NT2/D1 (cell line): Measurements from ENCODE around the gene STAT4.

Source experiments
- DNase-seq: peaks from one replicate; pipeline ENCODE4 v3.0.0-alpha.2; 2011; ENCODE audit warnings: low read depth, low spot score
- H3K27me3 ChIP-seq: 2 replicates; pipeline ENCODE4 v1.6.0; 2011; ENCODE audit warnings: mild to moderate bottlenecking; ENCODE audit not compliant: insufficient read length, insufficient read depth
- H3K36me3 ChIP-seq: 2 replicates; pipeline ENCODE4 v1.6.1; 2011; ENCODE audit warnings: mild to moderate bottlenecking, low read length, mixed read lengths; ENCODE audit not compliant: insufficient read depth, insufficient read length
- H3K4me1 ChIP-seq: 2 replicates; pipeline ENCODE4 v1.5.1; 2011; ENCODE audit not compliant: insufficient read depth, insufficient read length
- H3K4me3 ChIP-seq: 2 replicates; pipeline ENCODE4 v1.5.1; 2011; ENCODE audit warnings: low read depth; ENCODE audit not compliant: insufficient read length
- H3K9ac ChIP-seq: 2 replicates; pipeline ENCODE4 v1.6.0; 2011; ENCODE audit warnings: low read depth; ENCODE audit not compliant: insufficient read length
- H3K9me3 ChIP-seq: 2 replicates; pipeline ENCODE4 v1.5.1; 2011; ENCODE audit warnings: mild to moderate bottlenecking, low read length; ENCODE audit not compliant: insufficient read depth
- SUZ12 ChIP-seq: IDR thresholded peaks from 2 replicates; pipeline ENCODE4 v1.6.1; 2011; ENCODE audit not compliant: insufficient read length, insufficient read depth; ENCODE audit errors: extremely low read depth
- YY1 ChIP-seq: IDR thresholded peaks from 2 replicates; pipeline ENCODE4 v1.6.1; 2011; ENCODE audit not compliant: insufficient read length, insufficient read depth
- ZNF274 ChIP-seq: IDR thresholded peaks from 2 replicates; pipeline ENCODE4 v1.6.1; 2011; ENCODE audit warnings: mild to moderate bottlenecking, low read depth, low read length

STAT4 gene

GRCh38 chr2:190990132-190990531, 160.7 kb downstream of the STAT4 start:
- no peak overlapping the region for H3K9ac ChIP-seq
- DNase-seq: no peak
- TF ChIP-seq YY1 (no peak), SUZ12 (no peak), ZNF274 (no peak)
- H3K27me3 ChIP-seq: no peaks in the 10 kb centered on the region
- no peak overlapping the region for H3K4me3 ChIP-seq
- H3K9me3 ChIP-seq: no peaks in the 10 kb centered on the region
- peaks cover 3% of the 10 kb centered on the region for H3K4me1 ChIP-seq
- H3K36me3 ChIP-seq: peaks cover 92% of the 10 kb centered on the region

- no peak overlapping the region for H3K9ac ChIP-seq
- H3K4me1 ChIP-seq: peaks cover 3% of the 10 kb centered on the region
- H3K4me3 ChIP-seq: no peak overlapping the region
- DNase-seq: no peak
- no peaks in the 10 kb centered on the region for H3K27me3 ChIP-seq
- H3K9me3 ChIP-seq: no peaks in the 10 kb centered on the region
- H3K36me3 ChIP-seq: peaks cover 95% of the 10 kb centered on the region
- TF ChIP-seq ZNF274 (no peak), SUZ12 (no peak), YY1 (no peak)
Observed at GRCh38 chr2:190988910-190989309, 161.9 kb downstream of the STAT4 start.

- H3K9me3 ChIP-seq: no peaks in the 10 kb centered on the region
- no peak overlapping the region for H3K9ac ChIP-seq
- H3K4me3 ChIP-seq: no peak overlapping the region
- DNase-seq: no peak
- H3K36me3 ChIP-seq: peaks cover 95% of the 10 kb centered on the region
- TF ChIP-seq ZNF274 (no peak), SUZ12 (no peak), YY1 (no peak)
- H3K4me1 ChIP-seq: peaks cover 3% of the 10 kb centered on the region
- no peaks in the 10 kb centered on the region for H3K27me3 ChIP-seq
Observed at GRCh38 chr2:190987938-190988337, 162.9 kb downstream of the STAT4 start.

- no peak for DNase-seq
- H3K36me3 ChIP-seq: peaks cover 99% of the 10 kb centered on the region
Observed at GRCh38 chr2:190987116-190987515, 163.7 kb downstream of the STAT4 start.

GRCh38 chr2:190986221-190986953, 164.4 kb downstream of the STAT4 start:
- Histone ChIP-seq H3K36me3 (peaks cover 99% of the 10 kb centered on the region), H3K27me3 (no peaks in the 10 kb centered on the region), H3K4me1 (peaks cover 3% of the 10 kb centered on the region), H3K9me3 (no peaks in the 10 kb centered on the region), H3K9ac (no peak overlapping the region), H3K4me3 (no peak overlapping the region)
- TF ChIP-seq YY1: no peak
- TF ChIP-seq SUZ12: no peak
- TF ChIP-seq ZNF274: no peak
- DNase-seq: no peak

More at GRCh38 chr2:190987116-190987515, 163.7 kb downstream of the STAT4 start:
- H3K9ac ChIP-seq: no peak overlapping the region
- H3K4me1 ChIP-seq: peaks cover 3% of the 10 kb centered on the region
- H3K27me3 ChIP-seq: no peaks in the 10 kb centered on the region
- no peak overlapping the region for H3K4me3 ChIP-seq
- no peaks in the 10 kb centered on the region for H3K9me3 ChIP-seq
- no peak for TF ChIP-seq SUZ12
- TF ChIP-seq YY1: no peak
- no peak for TF ChIP-seq ZNF274

- DNase-seq: no peak
- H3K27me3 ChIP-seq: no peaks in the 10 kb centered on the region
- H3K36me3 ChIP-seq: peaks cover 99% of the 10 kb centered on the region
- H3K9me3 ChIP-seq: no peaks in the 10 kb centered on the region
- TF ChIP-seq YY1 (no peak), SUZ12 (no peak), ZNF274 (no peak)
- no peak overlapping the region for H3K4me3 ChIP-seq
- H3K9ac ChIP-seq: no peak overlapping the region
- H3K4me1 ChIP-seq: peaks cover 3% of the 10 kb centered on the region
Observed at GRCh38 chr2:190984595-190984994, 166.2 kb downstream of the STAT4 start.

- H3K9ac ChIP-seq: no peak overlapping the region
- no peaks in the 10 kb centered on the region for H3K9me3 ChIP-seq
- TF ChIP-seq YY1: no peak
- TF ChIP-seq SUZ12: no peak
- no peak for TF ChIP-seq ZNF274
- H3K4me1 ChIP-seq: peaks cover 3% of the 10 kb centered on the region
- H3K36me3 ChIP-seq: peaks cover 97% of the 10 kb centered on the region
- no peak overlapping the region for H3K4me3 ChIP-seq
- no peak for DNase-seq
- no peaks in the 10 kb centered on the region for H3K27me3 ChIP-seq
Observed at GRCh38 chr2:190982262-190983034, 168.3 kb downstream of the STAT4 start.
